ENCODE results near the gene TRIP12. TPM values are rescaled to one million over a fixed set of nuclear protein-coding genes. Genes with fewer than 3 reads are reported as not detected.

TRIP12 gene
- total and polyA plus RNA-seq, 2 of the 8 experiments (the other 6 are each of a cell fraction or from before 2014, with no cell fraction given): 23.1 to 174 TPM

DNA sequence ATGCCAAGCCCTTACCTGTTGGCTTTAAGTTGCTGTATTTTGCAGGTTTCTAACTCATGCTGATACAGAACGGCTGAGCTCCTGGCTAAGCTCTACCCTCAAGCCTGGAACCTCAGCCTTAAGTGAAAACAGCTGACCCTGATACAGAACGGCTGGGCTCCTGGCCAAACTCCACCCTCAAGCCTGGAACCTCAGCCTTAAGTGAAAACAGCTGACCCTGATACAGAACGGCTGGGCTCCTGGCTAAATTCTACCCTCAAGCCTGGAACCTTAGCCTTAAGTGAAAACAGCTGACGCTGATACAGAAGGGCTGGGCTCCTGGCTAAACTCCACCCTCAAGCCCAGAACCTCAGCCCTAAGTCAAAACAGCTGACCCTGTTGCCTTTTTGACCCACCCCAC, 189.9 kb downstream of the TRIP12 start:
- Histone ChIP-seq H3K79me1 (ENCODE audit: low read depth, low read length) (no peaks in the 10 kb centered on the region), H2BK5ac (ENCODE audit: low read depth, low read length) (peak overlapping the region; percentile 88; the same call in 1 of the 2 replicates), H3K14ac (ENCODE audit: insufficient read length) (no peak overlapping the region), H3K4ac (replicated peaks; ENCODE audit: insufficient read length, low read depth, low read length) (no peak overlapping the region), H2AFZ (ENCODE audit: low read length) (no peak overlapping the region), H3K79me2 (ENCODE audit: control insufficient read depth in 1 of 2, insufficient read depth in 2 of 2, low read length in 2 of 2) (no peaks in the 10 kb centered on the region), H4K8ac (ENCODE audit: extremely low read depth, insufficient read depth, low read length) (no peak overlapping the region), H4K5ac (ENCODE audit: insufficient read length, low read depth, low read length) (no peak overlapping the region), H3K4me3 (ENCODE audit: extremely low read depth in 1 of 4, insufficient read depth in 2 of 4, low read depth in 3 of 4, low read length in 4 of 4) (no peak overlapping the region), H4K91ac (replicated peaks; ENCODE audit: insufficient read length, low read length) (no peak overlapping the region), H3K9ac (replicated peaks in 1 of 4; ENCODE audit: extremely low read depth in 1 of 4, low read depth in 3 of 4, low read length in 3 of 4) (no peak overlapping the region), H3K4me2 (ENCODE audit: insufficient read depth in 1 of 2, low read depth in 2 of 2, low read length in 2 of 2) (no peak overlapping the region), H3K4me1 (replicated peaks in 1 of 4; ENCODE audit: control insufficient read depth in 3 of 4, insufficient read depth in 4 of 4, low read length in 3 of 4) (peaks cover 4 to 12% (median 8%) of the 10 kb centered on the region in 4 experiments), H3K27me3 (replicated peaks in 1 of 4; ENCODE audit: control insufficient read depth in 3 of 4, extremely low read depth in 1 of 4, insufficient read depth in 3 of 4, low read length in 3 of 4) (0 out of 7 replicates have a peak, but pooled peaks cover 0 to 2% (median 0%) of the 10 kb centered on the region in 4 experiments), H3K23me2 (ENCODE audit: low read depth, low read length) (peaks cover 4% of the 10 kb centered on the region; the same call in 1 of the 2 replicates), H2BK120ac (replicated peaks; ENCODE audit: low read depth, low read length) (no peak overlapping the region), H3K23ac (ENCODE audit: insufficient read length) (no peak overlapping the region), H2BK12ac (ENCODE audit: low read depth, low read length) (0 out of 2 replicates have a peak overlapping the region, but pooled peaks have one; percentile 99), H3K36me3 (ENCODE audit: control insufficient read depth in 2 of 4, insufficient read depth in 4 of 4, low read length in 3 of 4) (no peaks in the 10 kb centered on the region), H3K56ac (replicated peaks; ENCODE audit: insufficient read length, low read depth, low read length) (no peak overlapping the region), H2BK15ac (ENCODE audit: low read length) (no peak overlapping the region), H3K9me3 (ENCODE audit: insufficient read depth in 2 of 2, low read depth in 1 of 2, low read length in 1 of 2) (peaks cover 3 to 4% of the 10 kb centered on the region in 2 experiments; a peak in 2 of 4 replicates), H2AK5ac (ENCODE audit: low read depth, low read length) (peak overlapping the region; percentile 99; the same call in 1 of the 2 replicates), H3K18ac (ENCODE audit: extremely low read depth, low read length) (peak overlapping the region; percentile 60; the same call in 1 of the 2 replicates), H2BK20ac (ENCODE audit: low read length) (no peak overlapping the region; the same call in 1 of the 2 replicates), H3K27ac (ENCODE audit: low read depth, low read length) (no peak overlapping the region), H4K20me1 (replicated peaks in 1 of 2; ENCODE audit: control insufficient read depth in 1 of 2, insufficient read depth in 2 of 2, low read length in 2 of 2) (no peaks in the 10 kb centered on the region)
- POLR2A ChIA-PET (ENCODE audit: partially characterized antibody): no interaction called here
- peak; percentile 32 for FAIRE-seq
- TF ChIP-seq TCF12 (IDR thresholded peaks at IDR 0.05; ENCODE audit: low read depth, low read length): no peak
- no peak for TF ChIP-seq RXRA (IDR thresholded peaks at IDR 0.05; ENCODE audit: insufficient read depth, low read depth, low read length)
- no peak for TF ChIP-seq GABPA (IDR thresholded peaks at IDR 0.05; ENCODE audit: borderline replicate concordance, insufficient read depth, low read length)
- TF ChIP-seq POU5F1 (IDR thresholded peaks at IDR 0.05; ENCODE audit: low read depth, low read length): no peak
- no peak for TF ChIP-seq SP2 (IDR thresholded peaks at IDR 0.05; ENCODE audit: low read length)
- no peak for TF ChIP-seq TEAD4 (IDR thresholded peaks at IDR 0.05; ENCODE audit: low read depth, low read length)
- TF ChIP-seq SAP30 (IDR thresholded peaks at IDR 0.05; ENCODE audit: insufficient read depth, insufficient replicate concordance, low read length): no peak
- TF ChIP-seq, protein P1, sequence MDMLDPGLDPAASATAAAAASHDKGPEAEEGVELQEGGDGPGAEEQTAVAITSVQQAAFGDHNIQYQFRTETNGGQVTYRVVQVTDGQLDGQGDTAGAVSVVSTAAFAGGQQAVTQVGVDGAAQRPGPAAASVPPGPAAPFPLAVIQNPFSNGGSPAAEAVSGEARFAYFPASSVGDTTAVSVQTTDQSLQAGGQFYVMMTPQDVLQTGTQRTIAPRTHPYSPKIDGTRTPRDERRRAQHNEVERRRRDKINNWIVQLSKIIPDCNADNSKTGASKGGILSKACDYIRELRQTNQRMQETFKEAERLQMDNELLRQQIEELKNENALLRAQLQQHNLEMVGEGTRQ (IDR thresholded peaks at IDR 0.05; ENCODE audit: low read length): no peak
- no peak for TF ChIP-seq BACH1 (IDR thresholded peaks at IDR 0.05; ENCODE audit: low read length)
- TF ChIP-seq CEBPB (IDR thresholded peaks at IDR 0.05; ENCODE audit: low read depth, low read length): no peak
- TF ChIP-seq TAF1 (IDR thresholded peaks at IDR 0.05; ENCODE audit: low read depth, low read length): no peak
- TF ChIP-seq BCL11A (IDR thresholded peaks at IDR 0.05; ENCODE audit: low read depth in 2 of 2, low read length in 2 of 2): no peak
- 76% methylated on average over 4 of the region's 4 CpGs; no CpG with 5 or more reads in 1 of the 2 experiments for WGBS, 2 experiments (ENCODE audit: extremely low coverage in 1 of 2, insufficient coverage in 1 of 2, insufficient read length in 1 of 2, insufficient replicate concordance in 2 of 2, low coverage in 1 of 2, low lambda C conversion rate in 2 of 2, missing lambda C conversion rate in 1 of 2)
- DNase-seq (ENCODE audit: low read depth in 1 of 2, low spot score in 2 of 2): no peak
- CTCF ChIA-PET (ENCODE audit: partially characterized antibody): interaction anchor here (0.8 to 2.1 kb wide), 2 partner anchors 14 to 16 kb away, joined by 3 to 8 read pairs; no protein-coding TSS in a partner anchor
